Measurements from ENCODE around the gene ACOXL.

Gene ACOXL

DNA sequence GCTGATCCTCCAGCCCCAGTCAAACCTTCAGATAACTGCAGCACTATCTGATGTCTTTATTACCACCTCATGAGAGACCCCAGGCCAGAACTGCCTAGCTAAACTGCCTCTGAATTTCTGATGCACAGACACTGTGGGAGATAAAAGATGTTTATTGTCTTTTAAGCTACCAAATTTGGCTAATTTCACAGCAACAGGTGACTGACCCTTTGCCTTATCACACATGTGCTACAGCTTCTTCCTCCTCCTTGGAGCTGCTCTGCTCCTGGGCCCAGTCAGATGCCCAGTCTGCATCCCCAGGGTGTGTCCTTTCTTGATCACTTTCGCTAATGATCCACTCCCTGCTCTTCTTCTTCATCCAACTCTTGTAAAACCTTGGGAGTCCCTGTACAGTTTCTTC is 19.6 kb upstream of the ACOXL start:
- Mint-ChIP-seq H3K9me3 (no peaks in the 10 kb centered on the region), H3K27ac (no peak overlapping the region)

DNA sequence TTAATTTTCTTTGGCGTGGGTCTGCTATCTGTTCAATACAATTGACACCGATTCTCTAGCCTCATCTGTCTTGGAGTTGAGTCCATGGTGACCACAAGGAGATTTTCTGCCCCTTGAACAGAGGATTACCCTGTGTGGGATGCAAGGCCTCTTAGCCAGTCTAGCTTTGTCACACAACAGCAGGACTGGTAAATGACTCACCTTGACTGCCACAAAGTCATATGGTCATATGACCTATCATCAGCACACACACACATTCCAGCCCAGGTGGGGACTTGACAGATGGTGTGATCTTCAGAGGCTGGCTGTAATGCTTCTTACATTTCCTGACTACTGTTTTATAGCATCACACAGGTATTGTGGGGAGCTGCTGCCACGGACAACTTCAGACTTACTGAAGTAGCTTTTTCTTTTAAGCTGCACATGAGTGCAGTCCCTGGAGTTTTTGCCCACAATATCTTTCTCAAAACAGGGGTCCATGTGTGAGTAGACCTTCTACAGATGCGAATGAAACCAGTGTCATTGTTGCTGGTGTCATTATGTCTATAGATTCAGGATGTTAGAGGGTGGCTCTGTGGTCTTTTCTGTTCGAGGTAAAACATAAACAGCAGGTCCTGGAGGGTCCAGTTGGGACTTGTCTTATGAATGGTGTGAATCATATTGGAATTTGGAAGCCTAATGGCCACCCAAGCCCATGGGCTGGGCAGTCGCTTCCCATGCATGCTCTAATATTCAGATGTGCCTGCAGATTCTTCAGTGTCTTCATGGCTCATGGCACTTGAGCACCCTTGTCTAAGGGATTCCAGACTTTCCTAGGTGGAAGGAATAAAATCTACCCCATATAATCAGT is 18.6 kb upstream of the ACOXL start:
- H3K27me3 Mint-ChIP-seq (ENCODE audit: low read depth) = peaks cover 58% of the 10 kb centered on the region
- H3K9me3 Mint-ChIP-seq = no peaks in the 10 kb centered on the region
- DNase-seq (ENCODE audit: low spot score) = no peak
- H3K4me1 Mint-ChIP-seq (ENCODE audit: low read depth) = peaks cover 5% of the 10 kb centered on the region
- no peaks in the 10 kb centered on the region for H3K36me3 Mint-ChIP-seq (ENCODE audit: low read depth)
- H3K27ac Mint-ChIP-seq = no peak overlapping the region
- no peak overlapping the region for H3K4me3 Mint-ChIP-seq

More for the DNA sequence above, 19.6 kb upstream of the ACOXL start:
- peaks cover 61% of the 10 kb centered on the region for H3K27me3 Mint-ChIP-seq (ENCODE audit: low read depth)
- no peaks in the 10 kb centered on the region for H3K36me3 Mint-ChIP-seq (ENCODE audit: low read depth)
- no peak overlapping the region for H3K4me3 Mint-ChIP-seq
- DNase-seq (ENCODE audit: low spot score) = no peak
- H3K4me1 Mint-ChIP-seq (ENCODE audit: low read depth) = peaks cover 5% of the 10 kb centered on the region

DNA sequence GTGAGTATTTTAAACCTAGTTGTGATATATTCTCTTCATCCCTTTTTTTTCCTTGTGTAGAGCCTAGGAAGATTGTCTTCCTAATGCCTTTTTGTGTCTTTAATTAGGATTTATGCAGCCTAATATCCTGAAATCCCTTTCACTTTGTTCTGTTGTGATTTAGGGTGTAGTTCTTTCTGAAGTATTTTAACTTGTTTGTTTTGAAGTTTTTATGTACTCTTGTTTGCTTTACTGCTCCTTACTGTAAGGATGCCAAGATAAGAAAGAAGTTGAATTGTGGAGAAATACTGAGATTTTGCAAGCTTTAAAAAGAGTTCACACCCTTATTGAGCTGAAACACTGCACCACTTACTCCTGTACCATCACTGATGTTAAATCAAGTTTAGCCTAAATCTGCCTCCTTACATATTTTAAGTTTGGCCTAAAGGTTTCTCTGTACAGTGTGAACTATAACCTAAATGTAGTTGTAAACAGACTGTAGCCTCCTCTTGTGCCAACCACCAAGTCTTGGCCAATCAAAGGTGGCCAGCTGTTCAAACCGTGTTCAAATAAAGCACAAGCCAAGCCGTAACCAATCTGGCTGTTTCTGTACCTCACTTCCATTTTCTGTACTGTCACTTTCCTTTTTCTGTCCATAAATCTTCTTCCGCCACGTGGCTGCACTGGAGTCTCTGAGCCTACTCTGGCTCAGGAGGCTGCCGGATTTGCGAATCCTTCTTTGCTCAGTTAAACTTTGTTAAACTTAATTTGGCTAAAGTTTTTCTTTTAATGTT is 17.7 kb upstream of the ACOXL start:
- H3K4me3 Mint-ChIP-seq = no peak overlapping the region
- H3K27me3 Mint-ChIP-seq (ENCODE audit: low read depth) = peaks cover 58% of the 10 kb centered on the region
- H3K4me1 Mint-ChIP-seq (ENCODE audit: low read depth) = peaks cover 5% of the 10 kb centered on the region
- H3K9me3 Mint-ChIP-seq = no peaks in the 10 kb centered on the region
- no peak overlapping the region for H3K27ac Mint-ChIP-seq
- no peaks in the 10 kb centered on the region for H3K36me3 Mint-ChIP-seq (ENCODE audit: low read depth)
- DNase-seq (ENCODE audit: low spot score) = no peak

DNA sequence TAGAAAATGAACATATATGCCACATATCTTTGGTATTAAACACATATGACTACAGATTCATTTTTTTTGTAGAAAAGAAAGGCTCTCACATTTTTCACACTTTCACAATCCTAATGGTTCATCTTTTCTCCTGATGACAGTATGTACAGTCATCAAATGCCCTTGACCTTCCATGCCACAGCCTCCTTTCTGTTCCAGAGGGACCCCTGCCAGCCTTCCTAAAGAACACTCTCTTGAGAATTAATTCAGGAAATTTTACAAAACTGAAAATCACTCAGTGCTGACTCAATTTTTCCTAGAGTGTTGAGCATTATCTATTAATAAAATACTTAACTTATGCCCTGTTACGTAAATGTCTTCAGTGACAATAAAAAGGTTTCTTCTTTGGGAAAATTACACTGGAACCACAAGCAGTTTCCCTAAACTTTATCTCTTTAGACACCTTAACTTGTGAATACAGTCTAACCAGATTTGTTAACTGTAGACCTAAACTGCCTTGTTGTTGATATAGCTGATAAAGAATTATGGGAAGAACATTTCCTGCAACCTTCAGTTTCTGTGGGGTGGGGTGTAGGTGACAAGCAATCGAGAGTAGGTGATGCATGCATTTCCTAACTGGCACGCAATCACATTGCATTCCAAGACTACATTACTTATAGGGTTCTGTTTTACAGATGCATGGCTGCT is 15.3 kb upstream of the ACOXL start:
- Mint-ChIP-seq H3K27ac (no peak overlapping the region), H3K4me3 (no peak overlapping the region), H3K9me3 (no peaks in the 10 kb centered on the region), H3K4me1 (ENCODE audit: low read depth) (peaks cover 5% of the 10 kb centered on the region), H3K27me3 (ENCODE audit: low read depth) (peaks cover 58% of the 10 kb centered on the region), H3K36me3 (ENCODE audit: low read depth) (no peaks in the 10 kb centered on the region)
- DNase-seq (ENCODE audit: low spot score) = no peak

DNA sequence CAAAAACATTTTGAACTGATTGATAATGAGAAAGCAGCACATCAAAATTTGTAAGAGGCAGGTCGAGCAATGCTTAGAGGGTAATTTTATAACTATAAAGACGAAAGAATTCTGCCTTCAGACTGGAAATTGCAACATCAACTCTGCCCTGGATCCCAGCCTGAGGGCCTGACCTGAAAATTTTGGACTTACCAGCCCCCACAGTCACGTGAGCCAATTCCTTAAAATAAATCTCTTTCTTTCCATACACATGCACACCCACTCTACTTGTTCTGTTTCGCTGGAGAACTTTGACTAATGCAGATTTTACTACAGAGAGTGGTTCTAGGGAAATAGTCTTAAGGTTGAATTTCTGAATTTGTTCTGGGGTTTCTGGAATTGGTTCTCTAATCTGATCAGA is 14.6 kb upstream of the ACOXL start:
- Mint-ChIP-seq H3K9me3 (no peaks in the 10 kb centered on the region), H3K4me1 (ENCODE audit: low read depth) (peaks cover 5% of the 10 kb centered on the region), H3K36me3 (ENCODE audit: low read depth) (no peaks in the 10 kb centered on the region), H3K27me3 (ENCODE audit: low read depth) (peaks cover 57% of the 10 kb centered on the region), H3K4me3 (no peak overlapping the region), H3K27ac (no peak overlapping the region)
- no peak for DNase-seq (ENCODE audit: low spot score)

DNA sequence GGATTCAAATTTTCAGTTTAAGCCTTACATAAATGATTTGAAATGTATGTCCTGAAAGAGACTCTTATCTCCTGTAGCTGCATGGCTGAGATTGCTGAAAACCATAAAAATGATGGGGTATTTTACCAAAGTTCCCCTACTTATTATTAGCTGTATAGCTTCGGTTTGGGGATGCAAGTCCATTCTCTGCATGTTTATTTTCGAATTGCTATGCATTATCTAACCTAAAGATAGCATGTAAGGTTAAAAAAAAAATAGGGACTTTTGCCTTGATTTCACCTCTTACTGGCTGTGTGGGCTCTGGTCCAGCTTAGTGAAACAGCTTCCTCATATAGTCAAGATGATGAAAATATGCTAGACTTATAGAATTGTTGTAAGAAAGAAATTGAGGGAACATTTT is 14.0 kb upstream of the ACOXL start:
- Mint-ChIP-seq H3K36me3 (ENCODE audit: low read depth) (no peaks in the 10 kb centered on the region), H3K27me3 (ENCODE audit: low read depth) (peaks cover 57% of the 10 kb centered on the region), H3K27ac (no peak overlapping the region), H3K4me1 (ENCODE audit: low read depth) (peaks cover 8% of the 10 kb centered on the region), H3K4me3 (no peak overlapping the region), H3K9me3 (no peaks in the 10 kb centered on the region)
- no peak for DNase-seq (ENCODE audit: low spot score)

DNA sequence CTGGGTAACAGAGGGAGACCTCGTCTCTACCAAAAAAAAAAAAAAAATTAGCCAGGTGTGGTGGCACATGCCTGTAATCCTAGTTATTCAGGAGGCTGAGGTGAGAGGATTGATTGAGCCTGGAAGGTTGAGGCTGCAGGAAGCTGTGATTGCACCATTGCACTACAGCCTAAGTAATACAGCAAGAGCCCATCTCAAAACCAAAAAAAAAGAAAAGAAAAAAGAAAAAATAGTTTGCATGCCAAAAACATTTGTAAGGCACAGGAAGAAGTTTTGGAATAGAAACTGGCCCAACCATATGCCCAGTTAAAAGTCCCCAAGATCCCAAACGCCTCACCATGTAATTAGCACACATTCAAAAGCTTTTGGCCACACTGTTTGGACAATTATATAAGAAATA is 13.4 kb upstream of the ACOXL start:
- H3K36me3 Mint-ChIP-seq (ENCODE audit: low read depth) = no peaks in the 10 kb centered on the region
- H3K27ac Mint-ChIP-seq = no peak overlapping the region
- peaks cover 10% of the 10 kb centered on the region for H3K4me1 Mint-ChIP-seq (ENCODE audit: low read depth)
- H3K4me3 Mint-ChIP-seq = no peak overlapping the region
- no peaks in the 10 kb centered on the region for H3K9me3 Mint-ChIP-seq
- H3K27me3 Mint-ChIP-seq (ENCODE audit: low read depth) = peaks cover 58% of the 10 kb centered on the region
- no peak for DNase-seq (ENCODE audit: low spot score)

DNA sequence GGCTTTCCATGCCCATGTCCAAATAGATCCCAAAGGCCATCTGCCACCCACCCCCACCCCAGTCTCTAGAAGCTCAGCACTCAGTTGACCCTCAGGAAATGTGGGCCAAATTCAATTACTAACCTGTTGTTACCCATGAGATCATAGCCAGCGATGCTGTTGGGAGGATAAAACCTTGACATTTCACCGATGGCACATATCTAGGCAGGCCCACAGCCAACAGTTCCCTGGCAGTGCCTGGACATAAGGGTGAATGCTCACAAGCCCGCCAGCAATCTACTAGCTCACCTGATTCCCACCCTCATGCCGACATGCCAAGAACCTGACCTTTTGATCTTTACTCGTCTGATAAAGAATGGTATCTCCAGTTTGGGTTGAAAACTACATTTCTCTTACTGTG is 11.8 kb upstream of the ACOXL start:
- no peak overlapping the region for H3K27ac Mint-ChIP-seq
- H3K4me1 Mint-ChIP-seq (ENCODE audit: low read depth) = peaks cover 10% of the 10 kb centered on the region
- H3K9me3 Mint-ChIP-seq = no peaks in the 10 kb centered on the region
- no peak overlapping the region for H3K4me3 Mint-ChIP-seq
- no peaks in the 10 kb centered on the region for H3K36me3 Mint-ChIP-seq (ENCODE audit: low read depth)
- no peak for DNase-seq (ENCODE audit: low spot score)
- H3K27me3 Mint-ChIP-seq (ENCODE audit: low read depth) = peaks cover 47% of the 10 kb centered on the region

DNA sequence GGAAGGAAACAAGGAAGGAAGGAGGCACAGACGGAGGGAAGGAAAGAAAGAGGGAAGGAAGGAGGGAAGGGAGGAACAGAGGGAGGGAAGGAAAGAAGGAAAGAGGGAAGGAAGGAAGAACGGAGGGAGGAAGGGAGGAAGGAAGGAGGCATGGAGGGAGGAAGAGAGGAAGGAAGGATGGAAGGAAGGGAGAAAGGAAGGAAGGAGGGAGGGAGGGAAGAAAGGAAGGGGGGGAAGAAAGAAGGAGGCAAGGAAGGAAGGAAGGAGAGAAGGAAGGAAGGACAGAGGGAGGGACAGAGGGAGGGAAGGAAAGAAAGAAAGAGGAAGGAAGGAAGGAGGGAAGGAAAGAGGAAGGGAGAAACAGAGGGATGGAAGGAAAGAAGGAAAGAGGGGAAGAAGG is 7.6 kb upstream of the ACOXL start:
- no peak overlapping the region for H3K27ac Mint-ChIP-seq
- no peak for DNase-seq (ENCODE audit: low spot score)
- no peaks in the 10 kb centered on the region for H3K36me3 Mint-ChIP-seq (ENCODE audit: low read depth)
- no peak overlapping the region for H3K4me3 Mint-ChIP-seq
- H3K4me1 Mint-ChIP-seq (ENCODE audit: low read depth) = peaks cover 8% of the 10 kb centered on the region
- H3K27me3 Mint-ChIP-seq (ENCODE audit: low read depth) = peaks cover 28% of the 10 kb centered on the region
- H3K9me3 Mint-ChIP-seq = no peaks in the 10 kb centered on the region

DNA sequence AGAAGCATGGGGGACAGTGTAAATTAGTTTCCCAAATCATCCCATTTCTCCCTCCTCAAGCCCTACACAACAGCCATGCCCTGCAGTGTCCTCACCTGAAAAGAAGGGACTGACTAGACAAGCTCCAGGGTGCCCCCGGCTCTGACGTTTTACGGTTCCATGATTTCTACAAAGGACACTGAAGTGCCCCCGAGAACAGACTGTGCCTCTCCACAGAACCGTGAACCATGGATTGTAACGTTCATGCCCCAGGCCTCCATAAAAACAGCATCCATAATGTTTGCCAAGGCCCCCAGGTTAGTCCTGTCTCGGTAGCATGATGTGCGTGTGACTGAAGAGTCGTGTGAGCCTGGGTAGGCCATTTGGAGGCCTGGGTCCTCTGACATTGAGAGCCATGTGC is 7.0 kb upstream of the ACOXL start:
- H3K9me3 Mint-ChIP-seq = no peaks in the 10 kb centered on the region
- H3K4me3 Mint-ChIP-seq = no peak overlapping the region
- peaks cover 27% of the 10 kb centered on the region for H3K27me3 Mint-ChIP-seq (ENCODE audit: low read depth)
- H3K36me3 Mint-ChIP-seq (ENCODE audit: low read depth) = no peaks in the 10 kb centered on the region
- no peak overlapping the region for H3K27ac Mint-ChIP-seq
- DNase-seq (ENCODE audit: low spot score) = no peak
- peaks cover 8% of the 10 kb centered on the region for H3K4me1 Mint-ChIP-seq (ENCODE audit: low read depth)

DNA sequence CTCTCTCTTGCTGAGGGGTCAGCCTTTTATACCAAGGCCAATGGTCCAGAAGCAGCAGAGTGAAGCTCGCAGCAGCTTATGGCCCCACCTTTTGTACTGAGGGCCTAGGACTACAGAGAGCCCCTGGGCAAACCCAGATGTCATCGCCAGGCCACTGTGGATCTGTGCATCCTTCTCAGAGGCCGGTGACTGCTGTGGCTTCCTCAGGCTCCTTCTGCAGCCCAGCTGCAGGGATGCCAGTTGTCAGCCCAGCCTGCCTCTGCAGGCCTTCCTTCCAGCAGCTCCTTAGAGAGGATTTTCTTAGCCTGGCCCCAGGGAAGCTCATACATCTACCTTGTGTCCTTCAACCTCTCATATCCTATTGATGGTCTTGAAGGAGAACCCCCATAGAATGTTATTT is 6.5 kb upstream of the ACOXL start:
- Mint-ChIP-seq H3K27ac (no peak overlapping the region), H3K9me3 (no peaks in the 10 kb centered on the region), H3K36me3 (ENCODE audit: low read depth) (no peaks in the 10 kb centered on the region), H3K27me3 (ENCODE audit: low read depth) (peaks cover 29% of the 10 kb centered on the region), H3K4me3 (no peak overlapping the region), H3K4me1 (ENCODE audit: low read depth) (peaks cover 8% of the 10 kb centered on the region)
- DNase-seq (ENCODE audit: low spot score) = no peak

DNA sequence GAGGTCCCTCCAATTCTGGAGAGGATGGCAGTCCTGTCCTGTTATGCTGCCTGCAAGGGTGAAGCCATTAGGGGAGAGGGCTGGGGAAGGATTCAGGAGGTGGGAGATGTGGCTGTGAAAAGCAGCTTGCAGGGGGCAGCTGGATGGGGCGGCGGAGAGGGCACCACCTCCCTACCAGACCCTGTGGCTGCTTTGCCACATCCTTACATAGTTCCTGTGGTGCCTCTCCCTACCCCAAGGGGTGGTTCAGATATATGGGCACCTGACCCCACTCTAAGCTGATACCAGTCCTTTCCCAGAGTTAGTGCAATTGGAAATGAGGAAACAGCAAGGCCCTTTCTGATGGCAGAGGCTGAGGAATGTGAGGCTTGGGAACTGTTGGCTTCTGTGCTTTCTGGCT is 6.1 kb upstream of the ACOXL start:
- Mint-ChIP-seq H3K27me3 (ENCODE audit: low read depth) (peaks cover 33% of the 10 kb centered on the region), H3K36me3 (ENCODE audit: low read depth) (no peaks in the 10 kb centered on the region), H3K4me1 (ENCODE audit: low read depth) (peaks cover 8% of the 10 kb centered on the region), H3K4me3 (no peak overlapping the region), H3K9me3 (no peaks in the 10 kb centered on the region), H3K27ac (no peak overlapping the region)
- no peak for DNase-seq (ENCODE audit: low spot score)

DNA sequence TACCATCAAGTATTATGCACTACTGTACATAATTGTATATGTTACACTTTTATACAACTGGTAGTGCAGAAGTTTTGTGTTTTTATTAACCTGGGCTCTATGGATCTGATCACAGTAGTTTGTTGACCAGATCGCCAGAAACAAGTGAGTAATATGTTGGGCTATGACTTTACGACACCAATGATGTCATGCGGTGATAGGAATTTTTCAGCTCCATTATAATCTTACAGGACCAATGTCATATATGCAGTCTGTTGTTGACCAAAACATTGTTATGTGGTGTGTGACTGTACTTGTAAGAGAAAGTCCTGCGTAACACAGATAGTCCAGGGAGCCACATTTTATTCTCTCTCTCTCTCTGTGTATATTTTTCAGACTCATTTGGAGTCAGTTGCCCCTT is 4.5 kb upstream of the ACOXL start:
- H3K9me3 Mint-ChIP-seq = no peaks in the 10 kb centered on the region
- H3K4me1 Mint-ChIP-seq (ENCODE audit: low read depth) = peaks cover 12% of the 10 kb centered on the region
- no peak overlapping the region for H3K27ac Mint-ChIP-seq
- H3K4me3 Mint-ChIP-seq = no peak overlapping the region
- peaks cover 40% of the 10 kb centered on the region for H3K27me3 Mint-ChIP-seq (ENCODE audit: low read depth)
- peaks cover 2% of the 10 kb centered on the region for H3K36me3 Mint-ChIP-seq (ENCODE audit: low read depth)
- no peak for DNase-seq (ENCODE audit: low spot score)

DNA sequence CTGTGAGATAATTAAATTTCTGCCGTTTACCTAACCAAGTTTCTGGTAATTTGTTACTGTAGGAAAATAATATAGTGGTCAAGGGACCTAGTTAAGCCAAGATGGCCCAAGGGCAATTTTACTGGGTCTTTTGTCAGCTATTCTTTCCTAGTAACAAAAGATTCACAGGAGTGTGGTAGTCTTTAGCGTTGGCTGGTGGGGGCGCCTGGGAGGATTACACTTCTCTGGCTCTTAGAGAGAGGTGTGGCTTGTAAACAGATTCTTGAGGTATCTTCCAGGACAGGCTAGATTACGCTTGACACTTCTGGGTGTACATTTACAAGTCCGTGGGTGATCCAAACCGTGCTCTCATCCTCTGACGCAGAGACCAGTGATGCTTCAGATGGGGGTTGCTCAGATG is 3.3 kb upstream of the ACOXL start:
- no peak for DNase-seq (ENCODE audit: low spot score)
- Mint-ChIP-seq H3K27me3 (ENCODE audit: low read depth) (peaks cover 45% of the 10 kb centered on the region), H3K4me1 (ENCODE audit: low read depth) (peaks cover 13% of the 10 kb centered on the region), H3K27ac (no peak overlapping the region), H3K36me3 (ENCODE audit: low read depth) (peaks cover 2% of the 10 kb centered on the region), H3K9me3 (no peaks in the 10 kb centered on the region), H3K4me3 (no peak overlapping the region)
